Subcutaneous abdominal adipose tissue (tissue), 5 donors: ENCODE data around the gene CLEC3A.

Source experiments
- H3K27ac ChIP-seq: one replicate; pipeline ENCODE4 v1.7.0; 2013; ENCODE audit warnings: low read depth, mild to moderate bottlenecking, inconsistent platforms, low read length, moderate library complexity
- H3K27me3 ChIP-seq, 5 donors: one replicate each; pipeline ENCODE4 v1.7.0; 2013; ENCODE audit warnings: low read length in 5 of 5, inconsistent platforms in 1 of 5; ENCODE audit not compliant: control insufficient read depth in 5 of 5, insufficient read depth in 4 of 5
- H3K36me3 ChIP-seq, 5 donors: one replicate each; pipeline ENCODE4 v1.7.0; 2013; ENCODE audit warnings: low read length in 5 of 5; ENCODE audit not compliant: control insufficient read depth in 5 of 5, insufficient read depth in 5 of 5
- H3K4me1 ChIP-seq, 5 donors: one replicate each; pipeline ENCODE4 v1.7.0; 2013; ENCODE audit warnings: low read length in 5 of 5, mild to moderate bottlenecking in 3 of 5, moderate library complexity in 1 of 5; ENCODE audit not compliant: control insufficient read depth in 5 of 5, insufficient read depth in 5 of 5
- H3K4me3 ChIP-seq, 5 donors: one replicate each; pipeline ENCODE4 v1.7.0; 2013; ENCODE audit warnings: low read length in 5 of 5, low read depth in 1 of 5
- H3K9ac ChIP-seq, 5 donors: one replicate each; pipeline ENCODE4 v1.7.0; 2013; ENCODE audit warnings: low read length in 5 of 5, mild to moderate bottlenecking in 4 of 5, moderate library complexity in 3 of 5
- H3K9me3 ChIP-seq, 5 donors: one replicate each; pipeline ENCODE4 v1.7.0; 2013; ENCODE audit warnings: low read length in 5 of 5; ENCODE audit not compliant: control insufficient read depth in 5 of 5
- donor health status: healthy.
- donor health status: healthy.
- donor health status: healthy.
- donor health status: healthy.
- donor health status: healthy.

CLEC3A gene

GRCh38 chr16:77993111-77993985 lies 29.0 kb upstream of the CLEC3A start:
- Histone ChIP-seq H3K36me3 (no peaks in the 10 kb centered on the region), H3K27me3 (peaks cover 0 to 6% (median 2%) of the 10 kb centered on the region in 5 donors), H3K27ac (no peak overlapping the region), H3K4me3 (no peak overlapping the region), H3K9ac (no peak overlapping the region), H3K4me1 (peaks cover 0 to 3% (median 0%) of the 10 kb centered on the region in 5 donors), H3K9me3 (peaks cover 0 to 11% (median 6%) of the 10 kb centered on the region in 5 donors)

GRCh38 chr16:77995843-77996455 lies 26.4 kb upstream of the CLEC3A start:
- H3K36me3 ChIP-seq = no peaks in the 10 kb centered on the region
- H3K27me3 ChIP-seq = peaks cover 0 to 5% (median 0%) of the 10 kb centered on the region in 5 donors
- peaks cover 0 to 11% (median 6%) of the 10 kb centered on the region in 5 donors for H3K9me3 ChIP-seq
- no peak overlapping the region for H3K9ac ChIP-seq
- H3K4me3 ChIP-seq = no peak overlapping the region
- peaks cover 0 to 3% (median 0%) of the 10 kb centered on the region in 5 donors for H3K4me1 ChIP-seq
- H3K27ac ChIP-seq = no peak overlapping the region

- H3K4me3 ChIP-seq = no peak overlapping the region
- no peak overlapping the region for H3K27ac ChIP-seq
- H3K9me3 ChIP-seq = peaks cover 0 to 11% (median 6%) of the 10 kb centered on the region in 5 donors
- no peaks in the 10 kb centered on the region for H3K36me3 ChIP-seq
- H3K9ac ChIP-seq = no peak overlapping the region
- peaks cover 0 to 3% (median 0%) of the 10 kb centered on the region in 5 donors for H3K27me3 ChIP-seq
- no peaks in the 10 kb centered on the region for H3K4me1 ChIP-seq
Observed at GRCh38 chr16:77998350-77999023, 23.9 kb upstream of the CLEC3A start.

- no peaks in the 10 kb centered on the region for H3K9me3 ChIP-seq
- H3K9ac ChIP-seq = no peak overlapping the region
- no peak overlapping the region for H3K4me3 ChIP-seq
- H3K27me3 ChIP-seq = peaks cover 0 to 4% (median 0%) of the 10 kb centered on the region in 5 donors
- no peak overlapping the region for H3K27ac ChIP-seq
- H3K36me3 ChIP-seq = no peaks in the 10 kb centered on the region
- no peaks in the 10 kb centered on the region for H3K4me1 ChIP-seq
Observed at GRCh38 chr16:78001451-78002025, 20.8 kb upstream of the CLEC3A start.

- H3K4me3 ChIP-seq = no peak overlapping the region
- H3K27ac ChIP-seq = no peak overlapping the region
- H3K4me1 ChIP-seq = no peaks in the 10 kb centered on the region
- peaks cover 0 to 4% (median 0%) of the 10 kb centered on the region in 5 donors for H3K27me3 ChIP-seq
- no peaks in the 10 kb centered on the region for H3K36me3 ChIP-seq
- no peaks in the 10 kb centered on the region for H3K9me3 ChIP-seq
- no peak overlapping the region for H3K9ac ChIP-seq
Observed at GRCh38 chr16:78002915-78003538, 19.3 kb upstream of the CLEC3A start.

GRCh38 chr16:78004517-78004916 lies 17.8 kb upstream of the CLEC3A start:
- no peak overlapping the region for H3K9ac ChIP-seq
- H3K27me3 ChIP-seq = peaks cover 0 to 4% (median 0%) of the 10 kb centered on the region in 5 donors
- no peaks in the 10 kb centered on the region for H3K4me1 ChIP-seq

GRCh38 chr16:78005881-78006280 lies 16.5 kb upstream of the CLEC3A start:
- no peak overlapping the region for H3K9ac ChIP-seq
- no peaks in the 10 kb centered on the region for H3K9me3 ChIP-seq
- no peak overlapping the region for H3K4me3 ChIP-seq
- no peaks in the 10 kb centered on the region for H3K36me3 ChIP-seq
- H3K27me3 ChIP-seq = peaks cover 0 to 4% (median 0%) of the 10 kb centered on the region in 5 donors
- no peak overlapping the region for H3K27ac ChIP-seq
- no peaks in the 10 kb centered on the region for H3K4me1 ChIP-seq

More at GRCh38 chr16:78004517-78004916, 17.8 kb upstream of the CLEC3A start:
- H3K36me3 ChIP-seq = no peaks in the 10 kb centered on the region
- H3K4me3 ChIP-seq = no peak overlapping the region
- H3K9me3 ChIP-seq = no peaks in the 10 kb centered on the region
- H3K27ac ChIP-seq = no peak overlapping the region

- Histone ChIP-seq H3K9ac (no peak overlapping the region), H3K36me3 (no peaks in the 10 kb centered on the region), H3K27me3 (peaks cover 0 to 4% (median 0%) of the 10 kb centered on the region in 5 donors), H3K4me1 (no peaks in the 10 kb centered on the region), H3K9me3 (no peaks in the 10 kb centered on the region), H3K4me3 (no peak overlapping the region), H3K27ac (no peak overlapping the region)
Observed at GRCh38 chr16:78007121-78007520, 15.2 kb upstream of the CLEC3A start.

GRCh38 chr16:78024159-78024558 lies 1.8 kb downstream of the CLEC3A start:
- Histone ChIP-seq H3K4me3 (no peak overlapping the region), H3K27ac (no peak overlapping the region), H3K27me3 (peaks cover 0 to 2% (median 0%) of the 10 kb centered on the region in 5 donors), H3K36me3 (no peaks in the 10 kb centered on the region), H3K4me1 (no peaks in the 10 kb centered on the region), H3K9me3 (no peaks in the 10 kb centered on the region), H3K9ac (no peak overlapping the region)
